ENCODE data around the gene FUT7. TPM values are rescaled to one million over a fixed set of nuclear protein-coding genes. Genes with fewer than 3 reads are reported as not detected.

FUT7 gene
- total RNA-seq, 1 experiment from 2014 or later = not detected

- CTCF ChIA-PET = no interaction called here
Observed at GRCh38 chr9:137039611-137040366, 7.9 kb upstream of the FUT7 start.

GRCh38 chr9:137038916-137039315, 7.0 kb upstream of the FUT7 start:
- POLR2A ChIA-PET (ENCODE audit: low non-redundant PET) = no interaction called here
- Histone ChIP-seq H3K9me3 (ENCODE audit: low read depth, low read length, poor library complexity, severe bottlenecking) (no peaks in the 10 kb centered on the region), H3K27ac (ENCODE audit: low read depth, low read length, poor library complexity, severe bottlenecking) (no peak overlapping the region), H3K4me1 (ENCODE audit: insufficient read depth, low read length, poor library complexity, severe bottlenecking) (peaks cover 26% of the 10 kb centered on the region), H3K4me3 (ENCODE audit: low read depth, low read length, poor library complexity, severe bottlenecking) (no peak overlapping the region), H3K36me3 (ENCODE audit: insufficient read depth, low read length, poor library complexity, severe bottlenecking) (peaks cover 19% of the 10 kb centered on the region), H3K27me3 (replicated peaks; ENCODE audit: insufficient read depth, low read depth, low read length, poor library complexity) (no peaks in the 10 kb centered on the region)
- CTCF ChIA-PET = no interaction called here
- no TSS peak for BruUV-seq (replicated peaks)
- intact Hi-C loops (cut with micrococcal nuclease; ENCODE audit: unreplicated experiment) = no loop called here
- no peak for TF ChIP-seq CTCF (conservative IDR thresholded peaks at IDR 0.05; ENCODE audit: low read depth, low read length)
- TF ChIP-seq EZH2 (IDR thresholded peaks at IDR 0.05; ENCODE audit: borderline replicate concordance, low read depth, low read length, poor library complexity, severe bottlenecking) = no peak
- no peak for DNase-seq (ENCODE audit: low spot score)

More at GRCh38 chr9:137039611-137040366, 7.9 kb upstream of the FUT7 start:
- no peak for DNase-seq (ENCODE audit: low spot score)
- POLR2A ChIA-PET (ENCODE audit: low non-redundant PET) = no interaction called here
- H3K4me3 ChIP-seq (ENCODE audit: low read depth, low read length, poor library complexity, severe bottlenecking) = no peak overlapping the region
- TSS peak; percentile 45 for BruUV-seq (replicated peaks)
- H3K9me3 ChIP-seq (ENCODE audit: low read depth, low read length, poor library complexity, severe bottlenecking) = no peaks in the 10 kb centered on the region
- TF ChIP-seq CTCF (conservative IDR thresholded peaks at IDR 0.05; ENCODE audit: low read depth, low read length) (no peak), EZH2 (IDR thresholded peaks at IDR 0.05; ENCODE audit: borderline replicate concordance, low read depth, low read length, poor library complexity, severe bottlenecking) (no peak)
- no peak overlapping the region for H3K27ac ChIP-seq (ENCODE audit: low read depth, low read length, poor library complexity, severe bottlenecking)
- peaks cover 29% of the 10 kb centered on the region for H3K4me1 ChIP-seq (ENCODE audit: insufficient read depth, low read length, poor library complexity, severe bottlenecking)
- intact Hi-C loops (cut with micrococcal nuclease; ENCODE audit: unreplicated experiment) = no loop called here
- H3K36me3 ChIP-seq (ENCODE audit: insufficient read depth, low read length, poor library complexity, severe bottlenecking) = peaks cover 19% of the 10 kb centered on the region
- no peaks in the 10 kb centered on the region for H3K27me3 ChIP-seq (replicated peaks; ENCODE audit: insufficient read depth, low read depth, low read length, poor library complexity)

- H3K9me3 ChIP-seq (ENCODE audit: low read depth, low read length, poor library complexity, severe bottlenecking) = no peaks in the 10 kb centered on the region
- peaks cover 19% of the 10 kb centered on the region for H3K36me3 ChIP-seq (ENCODE audit: insufficient read depth, low read length, poor library complexity, severe bottlenecking)
- H3K4me1 ChIP-seq (ENCODE audit: insufficient read depth, low read length, poor library complexity, severe bottlenecking) = peaks cover 22% of the 10 kb centered on the region
- TF ChIP-seq EZH2 (IDR thresholded peaks at IDR 0.05; ENCODE audit: borderline replicate concordance, low read depth, low read length, poor library complexity, severe bottlenecking) (no peak), CTCF (conservative IDR thresholded peaks at IDR 0.05; ENCODE audit: low read depth, low read length) (no peak)
- ChIA-PET POLR2A (ENCODE audit: low non-redundant PET) (no interaction called here), CTCF (interaction anchor here (0.6 kb wide), 1 partner anchor 188 kb away, joined by 4 read pairs; no protein-coding TSS in a partner anchor)
- no TSS peak for BruUV-seq (replicated peaks)
- DNase-seq (ENCODE audit: low spot score) = no peak
- H3K27me3 ChIP-seq (replicated peaks; ENCODE audit: insufficient read depth, low read depth, low read length, poor library complexity) = no peaks in the 10 kb centered on the region
- intact Hi-C loops (cut with micrococcal nuclease; ENCODE audit: unreplicated experiment) = no loop called here
- H3K4me3 ChIP-seq (ENCODE audit: low read depth, low read length, poor library complexity, severe bottlenecking) = no peak overlapping the region
- H3K27ac ChIP-seq (ENCODE audit: low read depth, low read length, poor library complexity, severe bottlenecking) = no peak overlapping the region
Observed at GRCh38 chr9:137037483-137037882, 5.6 kb upstream of the FUT7 start.
